ENCODE measurements around the gene RAD51C. TPM values are rescaled to one million over a fixed set of nuclear protein-coding genes. Genes with fewer than 3 reads are reported as not detected.
"Not testable (repeated sequence)": the region's sequence is repeated elsewhere in the genome, so short reads cannot be mapped to it uniquely, and the experiment has no call there.

The RAD51C gene
- total RNA-seq, 1 experiment from 2014 or later: 63.4 TPM

GRCh38 chr17:58763263-58763662, 70.9 kb downstream of the RAD51C start:
- CTCF ChIA-PET: no interaction called here
- Histone ChIP-seq H3K4me1 (replicated peaks; ENCODE audit: insufficient read depth) (no peaks in the 10 kb centered on the region), H4K20me1 (ENCODE audit: insufficient read depth) (no peaks in the 10 kb centered on the region), H3K9me2 (ENCODE audit: insufficient read depth) (no peaks in the 10 kb centered on the region; the same call in 1 of the 2 replicates), H2AFZ (no peak overlapping the region), H3K4me3 (no peak overlapping the region), H3F3A (ENCODE audit: insufficient read depth, low read depth) (no peaks in the 10 kb centered on the region), H3K4me2 (no peak overlapping the region), H3K9me3 (ENCODE audit: insufficient read depth, low read depth) (no peaks in the 10 kb centered on the region), H3K79me2 (ENCODE audit: low read depth) (no peaks in the 10 kb centered on the region), H3K36me3 (ENCODE audit: low read depth) (no peaks in the 10 kb centered on the region), H3K27ac (no peak overlapping the region), H3K27me3 (ENCODE audit: insufficient read depth, low read depth) (peaks cover 16% of the 10 kb centered on the region)
- intact Hi-C loops (cut with micrococcal nuclease; ENCODE audit: unreplicated experiment): no loop called here
- DNase-seq: no peak
- TF ChIP-seq EZH2 (IDR thresholded peaks at IDR 0.05; ENCODE audit: low read depth) (no peak), CTCF (conservative IDR thresholded peaks at IDR 0.05) (no peak)
- POLR2A ChIA-PET (ENCODE audit: unreplicated experiment): no interaction called here
- BruUV-seq (replicated peaks): no TSS peak

GRCh38 chr17:58764373-58764772, 72.0 kb downstream of the RAD51C start:
- no peaks in the 10 kb centered on the region for H3K79me2 ChIP-seq (ENCODE audit: low read depth)
- BruUV-seq (replicated peaks): no TSS peak
- H3K4me3 ChIP-seq: no peak overlapping the region
- no peaks in the 10 kb centered on the region for H3K36me3 ChIP-seq (ENCODE audit: low read depth)
- H2AFZ ChIP-seq: no peak overlapping the region
- TF ChIP-seq EZH2 (IDR thresholded peaks at IDR 0.05; ENCODE audit: low read depth) (no peak), CTCF (conservative IDR thresholded peaks at IDR 0.05) (no peak)
- ChIA-PET POLR2A (ENCODE audit: unreplicated experiment) (interaction anchor here (0.6 kb wide), 1 partner anchor 8 kb away, joined by 5 read pairs; no protein-coding TSS in a partner anchor), CTCF (no interaction called here)
- no peak overlapping the region for H3K27ac ChIP-seq
- H3K27me3 ChIP-seq (ENCODE audit: insufficient read depth, low read depth): peaks cover 11% of the 10 kb centered on the region
- intact Hi-C loops (cut with micrococcal nuclease; ENCODE audit: unreplicated experiment): no loop called here
- no peaks in the 10 kb centered on the region for H3K9me3 ChIP-seq (ENCODE audit: insufficient read depth, low read depth)
- no peaks in the 10 kb centered on the region for H4K20me1 ChIP-seq (ENCODE audit: insufficient read depth)
- no peaks in the 10 kb centered on the region for H3K4me1 ChIP-seq (replicated peaks; ENCODE audit: insufficient read depth)
- DNase-seq: no peak
- H3K9me2 ChIP-seq (ENCODE audit: insufficient read depth): no peaks in the 10 kb centered on the region; the same call in 1 of the 2 replicates
- H3F3A ChIP-seq (ENCODE audit: insufficient read depth, low read depth): no peaks in the 10 kb centered on the region
- no peak overlapping the region for H3K4me2 ChIP-seq

- H3K27ac ChIP-seq; BruUV-seq (replicated peaks); H2AFZ ChIP-seq; CTCF ChIA-PET; H3K79me2 ChIP-seq (ENCODE audit: low read depth); H3K9me2 ChIP-seq (ENCODE audit: insufficient read depth); intact Hi-C loops (cut with micrococcal nuclease; ENCODE audit: unreplicated experiment); H3K4me2 ChIP-seq; H3K4me1 ChIP-seq (replicated peaks; ENCODE audit: insufficient read depth); H3K36me3 ChIP-seq (ENCODE audit: low read depth); H3K4me3 ChIP-seq; H4K20me1 ChIP-seq (ENCODE audit: insufficient read depth); DNase-seq; H3F3A ChIP-seq (ENCODE audit: insufficient read depth, low read depth); POLR2A ChIA-PET (ENCODE audit: unreplicated experiment); H3K9me3 ChIP-seq (ENCODE audit: insufficient read depth, low read depth); H3K27me3 ChIP-seq (ENCODE audit: insufficient read depth, low read depth): not testable (repeated sequence)
Observed at GRCh38 chr17:58778482-58778881, 86.1 kb downstream of the RAD51C start.

- no peak for DNase-seq
- Histone ChIP-seq H3K9me3 (ENCODE audit: insufficient read depth, low read depth) (no peaks in the 10 kb centered on the region), H3K4me3 (no peak overlapping the region), H3K4me2 (no peak overlapping the region), H3K4me1 (replicated peaks; ENCODE audit: insufficient read depth) (no peaks in the 10 kb centered on the region), H3K27ac (no peak overlapping the region), H3K9me2 (ENCODE audit: insufficient read depth) (no peaks in the 10 kb centered on the region), H3K27me3 (ENCODE audit: insufficient read depth, low read depth) (no peaks in the 10 kb centered on the region), H3K79me2 (ENCODE audit: low read depth) (no peaks in the 10 kb centered on the region), H4K20me1 (ENCODE audit: insufficient read depth) (no peaks in the 10 kb centered on the region), H2AFZ (no peak overlapping the region), H3F3A (ENCODE audit: insufficient read depth, low read depth) (peaks cover 3% of the 10 kb centered on the region; the same call in 1 of the 2 replicates), H3K36me3 (ENCODE audit: low read depth) (no peaks in the 10 kb centered on the region)
- no TSS peak for BruUV-seq (replicated peaks)
- TF ChIP-seq EZH2 (IDR thresholded peaks at IDR 0.05; ENCODE audit: low read depth): no peak
- TF ChIP-seq CTCF (conservative IDR thresholded peaks at IDR 0.05): no peak
- ChIA-PET CTCF (no interaction called here), POLR2A (ENCODE audit: unreplicated experiment) (no interaction called here)
- intact Hi-C loops (cut with micrococcal nuclease; ENCODE audit: unreplicated experiment): no loop called here
Observed at GRCh38 chr17:58779446-58779845, 87.0 kb downstream of the RAD51C start.

All from PC-9 (cell line).